GM18508 (cell line): ENCODE results near the gene RESP18.

Experiments
- ATAC-seq: cut with Tn5 transposase; IDR thresholded peaks from one replicate; pipeline ENCODE4 v1.9.1; 2021; ENCODE audit warnings: moderate number of reproducible peaks; ENCODE audit not compliant: insufficient read depth, unreplicated experiment

Gene RESP18

GRCh38 chr2:219332542-219332941 lies at the start of gene RESP18:
TSS of gene RESP18 (minus strand) at chr2:219332744.
- ATAC-seq: no peak

- no peak for ATAC-seq
These were observed 48.9 kb upstream of the RESP18 start for GRCh38 chr2:219381448-219381847.

- no peak for ATAC-seq
These were observed 48.4 kb upstream of the RESP18 start for GRCh38 chr2:219380926-219381325.

GRCh38 chr2:219378163-219378851 lies 45.8 kb upstream of the RESP18 start:
- ATAC-seq: no peak

- no peak for ATAC-seq
These were observed 36.9 kb upstream of the RESP18 start for GRCh38 chr2:219369447-219369861.

GRCh38 chr2:219368690-219369191 lies 36.2 kb upstream of the RESP18 start:
- no peak for ATAC-seq

- ATAC-seq: no peak
These were observed 30.1 kb upstream of the RESP18 start for GRCh38 chr2:219362524-219363164.

- no peak for ATAC-seq
These were observed 29.5 kb upstream of the RESP18 start for GRCh38 chr2:219362072-219362471.

- no peak for ATAC-seq
These were observed 25.9 kb upstream of the RESP18 start for GRCh38 chr2:219358170-219359075.

- ATAC-seq: no peak
These were observed 24.3 kb upstream of the RESP18 start for GRCh38 chr2:219356834-219357233.

GRCh38 chr2:219354582-219354981 lies 22.0 kb upstream of the RESP18 start:
- no peak for ATAC-seq

GRCh38 chr2:219353129-219353528 lies 20.6 kb upstream of the RESP18 start:
- ATAC-seq: no peak

GRCh38 chr2:219352448-219353023 lies 20.0 kb upstream of the RESP18 start:
- no peak for ATAC-seq

GRCh38 chr2:219350710-219351221 lies 18.2 kb upstream of the RESP18 start:
- no peak for ATAC-seq

GRCh38 chr2:219350215-219350614 lies 17.7 kb upstream of the RESP18 start:
- ATAC-seq: no peak

- no peak for ATAC-seq
These were observed 12.3 kb upstream of the RESP18 start for GRCh38 chr2:219344751-219345430.

GRCh38 chr2:219335373-219335786 lies 2.8 kb upstream of the RESP18 start:
- ATAC-seq: no peak

- no peak for ATAC-seq
These were observed 1.5 kb upstream of the RESP18 start for GRCh38 chr2:219334076-219334475.

- no peak for ATAC-seq
These were observed 857 bp downstream of the RESP18 start for GRCh38 chr2:219331560-219332213.
